HuH-7.5 (cell line): ENCODE results near the gene MTHFD2.
"Not testable (repeated sequence)": the region's sequence is repeated elsewhere in the genome, so short reads cannot be mapped to it uniquely, and the experiment has no call there.

Experiments used
- DNase-seq: peaks from one replicate; pipeline ENCODE4 v3.0.0; 2011; ENCODE audit warnings: low spot score

The MTHFD2 gene

GRCh38 chr2:74228772-74229171 lies 30.4 kb downstream of the MTHFD2 start:
- DNase-seq, result no peak

GRCh38 chr2:74229865-74230264 lies 31.4 kb downstream of the MTHFD2 start:
- DNase-seq, result not testable (repeated sequence)

GRCh38 chr2:74232426-74232825 lies 34.0 kb downstream of the MTHFD2 start:
- DNase-seq, result no peak

DNA sequence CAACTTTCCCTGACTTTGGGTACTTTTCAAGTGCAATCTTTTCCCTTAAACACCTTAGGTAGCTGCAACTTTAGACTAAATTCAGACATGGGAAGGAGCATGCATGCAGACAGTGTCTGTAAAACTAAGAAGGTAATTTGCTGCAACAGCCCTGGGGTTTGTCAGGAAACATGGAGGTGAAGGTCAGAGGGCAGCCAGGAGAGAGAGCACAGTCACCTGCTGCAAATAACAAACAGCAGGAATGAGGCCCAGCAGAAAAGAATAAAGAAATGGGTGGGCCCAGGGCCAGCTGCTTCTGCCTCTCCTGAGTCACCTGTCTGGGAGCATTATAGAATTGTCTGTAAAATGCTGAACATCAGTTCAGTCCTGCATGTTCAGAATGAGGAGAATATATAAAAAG lies 35.2 kb downstream of the MTHFD2 start:
- DNase-seq, result no peak

DNA sequence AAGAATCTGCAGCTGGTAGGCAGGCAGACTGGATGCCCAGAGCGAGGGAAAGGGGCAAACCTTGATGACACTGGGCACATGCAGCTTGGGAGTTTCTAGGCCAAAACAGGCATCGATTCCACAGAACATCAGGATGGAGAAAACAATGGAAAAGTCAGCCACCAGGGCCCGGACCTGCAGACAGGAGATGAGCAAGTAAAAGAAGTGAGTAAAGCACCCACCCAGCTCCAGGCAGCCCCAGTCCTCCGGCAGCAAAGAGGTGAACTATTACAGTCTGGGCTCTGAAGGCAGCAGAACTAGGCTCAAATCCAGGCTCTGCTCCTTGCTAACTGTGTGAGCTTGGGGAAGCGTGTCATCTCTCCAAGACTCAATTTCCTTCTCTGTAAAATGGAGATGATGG lies 36.6 kb downstream of the MTHFD2 start:
- DNase-seq, result no peak

GRCh38 chr2:74238879-74239278 lies 40.5 kb downstream of the MTHFD2 start:
- DNase-seq, result no peak

DNA sequence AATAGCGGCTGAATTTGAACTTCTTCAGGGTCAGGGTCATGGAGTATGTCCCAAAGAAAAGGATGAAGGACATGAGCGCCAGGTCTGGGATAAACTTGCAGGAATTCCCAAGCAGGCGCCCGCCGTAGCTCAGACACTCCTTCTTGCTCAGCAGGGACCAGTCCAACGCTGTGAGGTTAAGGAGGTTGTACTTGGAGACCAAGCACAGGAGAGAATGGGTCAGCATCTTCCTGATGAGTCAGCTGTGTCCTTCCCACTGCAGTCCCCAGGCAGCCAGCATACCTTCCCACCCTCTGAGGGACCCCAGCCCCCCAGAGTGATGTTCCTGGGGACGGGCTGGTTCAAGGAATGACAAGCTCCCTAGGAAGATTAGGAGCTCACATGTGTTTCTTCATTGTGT lies 40.9 kb downstream of the MTHFD2 start:
- no peak for DNase-seq

GRCh38 chr2:74242354-74243071 lies 44.1 kb downstream of the MTHFD2 start:
- DNase-seq, result no peak

DNA sequence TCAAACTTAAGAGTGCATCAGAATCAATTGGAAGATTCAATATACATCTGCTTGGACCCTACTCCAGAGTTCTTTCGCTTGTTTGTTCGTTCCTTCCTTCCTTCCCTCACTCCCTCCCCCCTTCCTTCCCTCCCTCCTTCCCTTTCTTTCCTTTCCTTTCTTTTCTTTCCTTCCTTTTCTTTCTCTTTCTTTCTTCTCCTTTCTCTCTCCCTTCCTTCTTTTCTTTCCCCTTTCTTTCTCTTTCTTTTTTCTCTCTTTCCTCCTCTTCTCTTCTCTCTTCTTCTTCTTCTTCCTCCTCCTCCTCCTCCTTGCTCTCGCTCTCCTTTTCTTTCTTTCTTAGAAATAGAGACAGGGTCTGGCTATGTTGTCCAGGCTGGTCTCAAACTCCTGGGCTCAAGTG lies 45.9 kb downstream of the MTHFD2 start:
- DNase-seq, result no peak

GRCh38 chr2:74246496-74247195 lies 48.2 kb downstream of the MTHFD2 start:
- DNase-seq, result no peak

- DNase-seq, result no peak
Observed at GRCh38 chr2:74249406-74250122, 51.1 kb downstream of the MTHFD2 start.

- DNase-seq, result peak; percentile 61
Observed at GRCh38 chr2:74250189-74250631, 51.8 kb downstream of the MTHFD2 start.

GRCh38 chr2:74252036-74252435 lies 53.6 kb downstream of the MTHFD2 start:
- DNase-seq, result no peak

DNA sequence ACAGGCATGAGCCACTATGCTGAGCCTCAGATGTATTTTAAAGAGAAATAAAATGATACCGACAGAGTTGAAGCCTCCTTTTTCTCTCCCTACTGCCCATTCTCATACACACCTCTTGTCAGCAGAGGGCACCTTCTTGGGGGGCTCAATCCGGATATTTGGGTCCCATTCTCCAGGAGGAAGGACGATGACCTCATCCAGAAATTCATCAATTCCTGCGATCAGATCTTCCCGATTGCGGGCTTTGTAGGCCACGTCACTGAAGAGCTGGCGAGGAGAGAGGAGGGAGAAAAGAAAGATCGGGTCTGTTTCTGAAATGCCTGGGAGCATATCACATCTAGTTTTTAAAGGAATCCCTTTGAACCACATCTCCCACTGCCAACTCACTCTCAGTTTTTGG lies 54.4 kb downstream of the MTHFD2 start:
- DNase-seq, result no peak

- no peak for DNase-seq
Observed at GRCh38 chr2:74253306-74253970, 55.0 kb downstream of the MTHFD2 start.

DNA sequence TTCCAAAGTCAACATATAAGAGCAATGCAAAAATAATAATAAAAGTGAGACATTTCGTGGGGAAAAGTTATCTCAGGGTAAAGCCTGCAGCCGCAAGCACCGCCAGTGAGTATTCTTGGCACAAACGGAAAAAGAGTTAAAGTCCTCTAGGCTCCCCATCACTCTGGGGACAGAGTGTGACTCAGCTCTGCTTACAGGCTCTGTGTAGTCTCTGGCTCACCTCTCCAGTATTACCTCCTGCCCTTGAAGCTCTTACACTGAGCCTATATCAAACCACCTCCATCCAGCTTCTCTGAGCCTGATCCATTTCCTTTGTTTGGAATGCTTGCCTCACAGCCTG lies 55.5 kb downstream of the MTHFD2 start:
- DNase-seq, result no peak

- no peak for DNase-seq
Observed at GRCh38 chr2:74255660-74256213, 57.3 kb downstream of the MTHFD2 start.

- DNase-seq, result no peak
Observed at GRCh38 chr2:74259191-74259590, 60.8 kb downstream of the MTHFD2 start.

DNA sequence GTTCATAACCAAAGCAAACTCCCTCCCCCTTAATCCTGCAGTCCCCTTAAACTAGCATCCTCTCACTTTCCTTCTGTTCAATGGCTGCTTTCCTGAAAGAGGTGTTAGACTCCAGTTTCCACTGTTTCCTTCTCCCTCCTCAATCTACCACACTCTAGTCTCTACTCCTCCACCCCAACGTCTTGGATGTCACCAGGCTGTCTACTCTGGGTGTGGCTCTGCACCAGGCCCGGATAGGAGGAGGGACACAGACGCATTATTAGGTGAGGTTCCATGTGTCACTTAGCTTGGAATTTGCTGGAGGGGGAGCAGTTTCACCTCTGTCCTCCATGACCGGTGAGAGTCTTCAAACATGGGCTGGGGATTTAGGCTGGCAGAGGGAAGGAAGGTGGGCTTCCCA lies 61.3 kb downstream of the MTHFD2 start:
- no peak for DNase-seq

DNA sequence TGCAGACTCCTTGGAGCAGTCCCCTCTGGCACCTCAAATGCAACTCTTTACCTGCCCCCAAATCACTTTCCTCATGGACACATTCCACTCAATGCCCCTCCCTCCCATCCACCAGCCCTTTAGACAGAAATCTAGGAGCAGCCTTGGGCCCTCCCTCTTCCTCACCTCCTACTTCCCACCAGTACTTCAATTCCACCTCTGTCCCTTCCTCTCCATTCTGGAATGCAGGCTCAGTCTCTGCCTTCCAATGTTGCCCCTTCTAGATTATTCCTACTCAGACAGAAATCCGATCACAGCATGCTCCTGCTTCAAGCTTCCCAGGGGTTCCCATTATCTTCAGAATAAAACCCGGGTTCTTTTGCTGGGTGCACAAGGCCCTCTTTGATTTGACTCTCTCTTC lies 62.1 kb downstream of the MTHFD2 start:
- no peak for DNase-seq

DNA sequence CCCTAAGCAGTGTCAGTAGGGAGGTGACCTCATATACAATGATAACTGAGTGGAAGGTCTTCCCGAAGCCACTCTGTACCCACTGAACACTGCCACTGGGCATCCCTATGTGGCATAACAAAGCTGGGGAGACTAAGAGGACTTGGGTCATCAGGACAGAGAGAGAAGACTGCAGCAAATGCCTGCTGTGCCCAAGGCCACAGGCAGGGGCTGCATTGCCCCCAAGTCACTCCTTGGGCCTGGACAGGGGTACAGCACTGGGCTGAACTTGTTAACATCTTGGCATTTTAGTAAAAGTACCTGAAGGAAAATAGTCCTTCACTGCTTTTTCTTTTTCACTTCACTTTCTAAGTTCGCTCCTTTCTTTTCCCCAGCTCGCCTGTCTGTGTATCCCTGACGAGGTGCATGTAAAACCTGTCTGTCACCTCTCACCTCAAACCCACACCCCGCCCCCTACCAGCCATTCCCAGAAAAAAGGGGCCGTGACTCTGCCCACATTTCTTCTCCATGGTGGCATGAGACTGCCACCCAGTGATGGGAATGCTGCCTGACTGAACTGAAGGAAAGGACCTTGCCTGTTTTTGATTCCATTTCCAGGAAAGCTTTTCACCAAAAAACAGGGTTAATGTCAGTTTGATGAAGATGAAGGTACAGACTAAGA lies 62.9 kb downstream of the MTHFD2 start:
- DNase-seq, result no peak

DNA sequence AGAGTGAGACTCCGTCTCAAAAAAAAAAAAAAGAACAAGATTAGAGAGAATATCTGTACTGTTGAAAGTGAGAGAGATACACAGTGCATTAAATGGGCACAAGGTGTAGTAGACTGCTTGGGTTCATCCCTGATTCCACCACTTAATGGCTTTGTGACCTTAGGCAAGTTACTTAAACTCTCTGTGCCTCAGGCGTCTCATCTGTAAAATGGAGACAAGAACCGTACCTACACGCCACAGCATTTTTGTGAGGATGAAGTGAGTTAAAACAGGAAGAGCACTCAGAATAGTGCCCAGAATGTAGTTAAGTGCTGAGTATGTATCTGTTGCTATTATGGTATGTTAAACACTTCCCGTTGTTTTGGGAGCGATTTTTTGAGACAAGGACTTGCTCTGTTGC lies 64.3 kb downstream of the MTHFD2 start:
- no peak for DNase-seq
